SK-N-SH (cell line): Measurements from ENCODE around the gene EXOC6. TPM values are rescaled to one million over a fixed set of nuclear protein-coding genes. Genes with fewer than 3 reads are reported as not detected.

Source experiments
- CTCF ChIA-PET: fragments of 300-600, 350-600 bp; formaldehyde crosslinking; extraction: SDS; loops from one replicate; lab custom pipeline; 2021; lab: Yijun Ruan, JAX
- POLR2A ChIA-PET: fragments of 350-600 bp; sonication (Branson Sonifier 250); formaldehyde crosslinking; extraction: SDS; loops from one replicate; lab custom pipeline; 2020; ENCODE audit warnings: antibody characterized with exemption, inconsistent platforms; lab: Yijun Ruan, JAX
- DNase-seq: peaks from one replicate; pipeline ENCODE4 v3.0.0; 2012
- H2AFZ ChIP-seq: fragments of 200-600 bp; sonication (generic); 2 replicates; pipeline ENCODE4 v1.8.1; 2016; ENCODE audit warnings: antibody characterized with exemption, mild to moderate bottlenecking, low read depth
- H3F3A ChIP-seq: fragments of 200-600 bp; sonication (generic); replicated peaks from 2 replicates; pipeline ENCODE3; 2016; ENCODE audit warnings: antibody characterized with exemption, mild to moderate bottlenecking; ENCODE audit not compliant: insufficient read depth
- H3K27ac ChIP-seq, 2 experiments: fragments of 200-500 bp in 1 of 2; fragments of 200-600 bp in 1 of 2; sonication (Bioruptor generic) in 1 of 2; sonication (generic), shearing (Covaris generic) in 1 of 2; 2 replicates each; pipeline versions ENCODE4 v1.5.1 to v1.6.1; 2014 to 2016; ENCODE audit warnings: low read depth in 2 of 2, inconsistent platforms in 1 of 2, low read length in 1 of 2, mild to moderate bottlenecking in 1 of 2, mixed read lengths in 1 of 2
- H3K27me3 ChIP-seq: fragments of 200-600 bp; sonication (generic), shearing (Covaris generic); 2 replicates; pipeline ENCODE4 v1.6.1; 2016; ENCODE audit warnings: mixed run types; ENCODE audit not compliant: insufficient read depth
- H3K36me3 ChIP-seq, 2 experiments: fragments of 200-500 bp in 1 of 2; fragments of 200-600 bp in 1 of 2; sonication (Bioruptor generic) in 1 of 2; sonication (generic) in 1 of 2; replicated peaks in 1 of 2; 2 replicates each; pipeline versions ENCODE3 to v1.5.1; 2014 to 2016; ENCODE audit warnings: low read length in 1 of 2, mild to moderate bottlenecking in 1 of 2; ENCODE audit not compliant: insufficient read depth in 2 of 2, control insufficient read depth in 1 of 2
- H3K4me1 ChIP-seq, 2 experiments: fragments of 200-500 bp in 1 of 2; fragments of 200-600 bp in 1 of 2; sonication (Bioruptor generic) in 1 of 2; sonication (generic), shearing (Covaris generic) in 1 of 2; 2 replicates each; pipeline versions ENCODE4 v1.5.1 to v1.6.1; 2014 to 2016; ENCODE audit warnings: low read depth in 1 of 2, low read length in 1 of 2, mixed run types in 1 of 2; ENCODE audit not compliant: insufficient read depth in 2 of 2, control insufficient read depth in 1 of 2
- H3K4me2 ChIP-seq: fragments of 200-600 bp; sonication (generic), shearing (Covaris generic); 2 replicates; pipeline ENCODE4 v1.6.1; 2017; ENCODE audit warnings: mixed run types
- H3K4me3 ChIP-seq, 2 experiments: fragments of 200-500 bp in 1 of 2; fragments of 200-600 bp in 1 of 2; sonication (Bioruptor generic) in 1 of 2; sonication (generic), shearing (Covaris generic) in 1 of 2; 2 replicates each; pipeline versions ENCODE4 v1.5.1 to v1.8.1; 2014 to 2016; ENCODE audit warnings: low read depth in 2 of 2, inconsistent platforms in 1 of 2, low read length in 1 of 2, mild to moderate bottlenecking in 1 of 2, mixed read lengths in 1 of 2, moderate library complexity in 1 of 2
- H3K79me2 ChIP-seq: fragments of 200-600 bp; sonication (generic); 2 replicates; pipeline ENCODE4 v1.8.1; 2017; ENCODE audit warnings: mild to moderate bottlenecking; ENCODE audit not compliant: insufficient read depth
- H3K9ac ChIP-seq: fragments of 200-600 bp; sonication (generic); 2 replicates; pipeline ENCODE4 v1.6.1; 2017; ENCODE audit warnings: mixed run types
- H3K9me2 ChIP-seq: fragments of 200-600 bp; sonication (generic); 2 replicates; pipeline ENCODE4 v1.6.1; 2017; ENCODE audit warnings: mixed run types
- H3K9me3 ChIP-seq: fragments of 200-600 bp; sonication (generic); 2 replicates; pipeline ENCODE4 v1.6.1; 2017; ENCODE audit warnings: mixed run types, mild to moderate bottlenecking, moderate library complexity
- H4K20me1 ChIP-seq: fragments of 200-600 bp; sonication (generic); 2 replicates; pipeline ENCODE4 v1.6.1; 2017; ENCODE audit warnings: mild to moderate bottlenecking, mixed run types; ENCODE audit not compliant: insufficient read depth
- CHD2 ChIP-seq: fragments of 150-350 bp; IDR thresholded peaks from 2 replicates; pipeline ENCODE4 v1.6.1; 2018; ENCODE audit warnings: low read length; ENCODE audit not compliant: partially characterized antibody
- ELF1 ChIP-seq: IDR thresholded peaks from 2 replicates; pipeline ENCODE4 v1.4.0; 2012
- EP300 ChIP-seq, 2 experiments: IDR thresholded peaks; 2 replicates each; pipeline versions ENCODE4 v1.4.0 to v1.6.1; 2012; ENCODE audit warnings: borderline replicate concordance in 1 of 2, low read depth in 1 of 2, low read length in 1 of 2
- EZH2phosphoT487 ChIP-seq: fragments of 200-600 bp; sonication (generic); IDR thresholded peaks from 2 replicates; pipeline ENCODE4 v1.6.1; 2017; ENCODE audit warnings: low read depth, mixed run types, mild to moderate bottlenecking, antibody characterized with exemption, moderate library complexity, borderline replicate concordance
- FOSL2 ChIP-seq: IDR thresholded peaks from 2 replicates; pipeline ENCODE4 v1.4.0; 2012; ENCODE audit warnings: low read depth, mild to moderate bottlenecking, moderate library complexity, borderline replicate concordance
- FOXJ3 ChIP-seq: sonication (generic); formaldehyde crosslinking; IDR thresholded peaks from 2 replicates; pipeline ENCODE4 v1.5.1; 2020; ENCODE audit warnings: mild to moderate bottlenecking, missing genetic modification reagents
- FOXM1 ChIP-seq: IDR thresholded peaks from 2 replicates; pipeline ENCODE4 v1.4.0; 2012; ENCODE audit warnings: low read depth, mild to moderate bottlenecking
- IRF3 ChIP-seq: fragments of 150-350 bp; IDR thresholded peaks from 2 replicates; pipeline ENCODE4 v1.6.1; 2016; ENCODE audit warnings: mild to moderate bottlenecking, low read depth, low read length
- JUND ChIP-seq: IDR thresholded peaks from 2 replicates; pipeline ENCODE4 v1.4.0; 2012
- MXI1 ChIP-seq: IDR thresholded peaks from 2 replicates; pipeline ENCODE4 v1.6.1; 2012; ENCODE audit warnings: mild to moderate bottlenecking, low read depth, low read length, improper control_type of control experiment
- NFIC ChIP-seq: IDR thresholded peaks from 2 replicates; pipeline ENCODE4 v1.4.0; 2012; ENCODE audit warnings: borderline replicate concordance
- PBX3 ChIP-seq: IDR thresholded peaks from 2 replicates; pipeline ENCODE4; 2012
- RAD21 ChIP-seq: IDR thresholded peaks from 2 replicates; pipeline ENCODE4 v1.6.1; 2012; ENCODE audit warnings: mild to moderate bottlenecking, low read length
- RCOR1 ChIP-seq: fragments of 150-350 bp; IDR thresholded peaks from 2 replicates; pipeline ENCODE4 v1.6.1; 2017; ENCODE audit warnings: antibody characterized with exemption, low read length
- RFX5 ChIP-seq: IDR thresholded peaks from 2 replicates; pipeline ENCODE4 v1.6.1; 2012; ENCODE audit warnings: mild to moderate bottlenecking, improper control_type of control experiment, low read length
- SIN3A ChIP-seq: IDR thresholded peaks from 2 replicates; pipeline ENCODE4 v1.6.1; 2012; ENCODE audit warnings: low read depth, mild to moderate bottlenecking, low read length, moderate library complexity, borderline replicate concordance
- SMC3 ChIP-seq: IDR thresholded peaks from 2 replicates; pipeline ENCODE4 v1.6.1; 2012; ENCODE audit warnings: low read depth, low read length, improper control_type of control experiment
- TAF1 ChIP-seq: IDR thresholded peaks from 2 replicates; pipeline ENCODE4 v1.6.1; 2012; ENCODE audit warnings: low read depth, mild to moderate bottlenecking, low read length, moderate library complexity, borderline replicate concordance
- TCF12 ChIP-seq: IDR thresholded peaks from 2 replicates; pipeline ENCODE4 v1.4.0; 2012
- USF1 ChIP-seq: IDR thresholded peaks from 2 replicates; pipeline ENCODE4 v1.4.0; 2012; ENCODE audit warnings: low read depth, borderline replicate concordance
- YY1 ChIP-seq: IDR thresholded peaks from 2 replicates; pipeline ENCODE4 v1.4.0; 2012; ENCODE audit warnings: low read depth, mild to moderate bottlenecking
- WGBS: methylation state at CpG from one replicate; pipeline ENCODE4 v1.1.6; 2017; ENCODE audit warnings: low lambda C conversion rate; 5-methylcytosine and 5-hydroxymethylcytosine counted together
- polyA plus RNA-seq, 3 experiments: library from polyadenylated mRNA; depleted of rRNA; stranded (reverse); fragments of >200 nt; gene quantifications; 2 replicates each; pipeline ENCODE4 v1.2.3, GENCODE V29; 2012

The EXOC6 gene
- polyA plus RNA-seq, 1 of the 3 experiments (the other 2 are of a cell fraction), result 2.3 TPM

GRCh38 chr10:93097386-93097785 is 249.1 kb downstream of the EXOC6 start:
- Histone ChIP-seq H3K36me3 (no peaks in the 10 kb centered on the region), H3K4me3 (no peak overlapping the region), H3K4me2 (no peak overlapping the region), H3K9me3 (no peaks in the 10 kb centered on the region), H3K27me3 (no peaks in the 10 kb centered on the region), H3F3A (no peaks in the 10 kb centered on the region), H3K27ac (no peak overlapping the region), H3K4me1 (no peaks in the 10 kb centered on the region), H3K9ac (no peak overlapping the region), H4K20me1 (no peaks in the 10 kb centered on the region), H2AFZ (no peak overlapping the region), H3K9me2 (no peaks in the 10 kb centered on the region), H3K79me2 (no peaks in the 10 kb centered on the region)
- CTCF ChIA-PET, result interaction anchor here (0.9 to 1.4 kb wide), 3 partner anchors 18 to 255 kb away, joined by 3 to 6 read pairs (median 5); no protein-coding TSS in a partner anchor
- WGBS, result 82% methylated on average over 9 of the region's 9 CpGs
- no peak for TF ChIP-seq YY1
- no peak for TF ChIP-seq NFIC
- TF ChIP-seq EZH2phosphoT487, result no peak
- TF ChIP-seq PBX3, result no peak
- no peak for TF ChIP-seq FOSL2
- TF ChIP-seq ELF1, result no peak
- no peak for DNase-seq
- POLR2A ChIA-PET, result no interaction called here

GRCh38 chr10:93098816-93099215 is 250.5 kb downstream of the EXOC6 start:
- CTCF ChIA-PET, result interaction anchor here (0.6 kb wide), 1 partner anchor 27 kb away, joined by 3 read pairs; no protein-coding TSS in a partner anchor
- WGBS, result 9% methylated on average over 3 of the region's 3 CpGs
- no peak overlapping the region for H3K9ac ChIP-seq

GRCh38 chr10:93099670-93100069 is 251.3 kb downstream of the EXOC6 start:
- H3K36me3 ChIP-seq, result no peaks in the 10 kb centered on the region
- H4K20me1 ChIP-seq, result no peaks in the 10 kb centered on the region
- H3F3A ChIP-seq, result no peaks in the 10 kb centered on the region
- no peak overlapping the region for H3K4me3 ChIP-seq
- no peaks in the 10 kb centered on the region for H3K27me3 ChIP-seq
- WGBS, result 58% methylated on average over 7 of the region's 7 CpGs
- no peak for DNase-seq
- H3K9me2 ChIP-seq, result no peaks in the 10 kb centered on the region
- no peak overlapping the region for H2AFZ ChIP-seq
- ChIA-PET CTCF (interaction anchor here (1.4 to 2.0 kb wide), 2 partner anchors 16 to 20 kb away, joined by 3 to 4 read pairs; no protein-coding TSS in a partner anchor), POLR2A (no interaction called here)
- no peak overlapping the region for H3K9ac ChIP-seq
- no peak overlapping the region for H3K4me2 ChIP-seq
- H3K9me3 ChIP-seq, result no peaks in the 10 kb centered on the region
- no peaks in the 10 kb centered on the region for H3K79me2 ChIP-seq
- H3K27ac ChIP-seq, result no peak overlapping the region
- no peaks in the 10 kb centered on the region for H3K4me1 ChIP-seq
- TF ChIP-seq TCF12 (no peak), PBX3 (no peak), RAD21 (no peak), RCOR1 (no peak), MXI1 (no peak), FOXM1 (no peak), IRF3 (no peak), FOXJ3 (CRISPR knock-in tag) (no peak), JUND (no peak), TAF1 (no peak), USF1 (no peak), FOSL2 (no peak)

More at GRCh38 chr10:93098816-93099215, 250.5 kb downstream of the EXOC6 start:
- no peaks in the 10 kb centered on the region for H4K20me1 ChIP-seq
- H3K27ac ChIP-seq, result no peak overlapping the region
- no peaks in the 10 kb centered on the region for H3K9me2 ChIP-seq
- H2AFZ ChIP-seq, result no peak overlapping the region
- H3K4me1 ChIP-seq, result no peaks in the 10 kb centered on the region
- H3F3A ChIP-seq, result no peaks in the 10 kb centered on the region
- no peaks in the 10 kb centered on the region for H3K9me3 ChIP-seq
- H3K27me3 ChIP-seq, result no peaks in the 10 kb centered on the region
- H3K4me2 ChIP-seq, result no peak overlapping the region
- no peaks in the 10 kb centered on the region for H3K79me2 ChIP-seq
- POLR2A ChIA-PET, result no interaction called here
- no peaks in the 10 kb centered on the region for H3K36me3 ChIP-seq
- no peak for TF ChIP-seq EZH2phosphoT487
- TF ChIP-seq FOSL2, result no peak
- no peak for TF ChIP-seq RAD21
- no peak for TF ChIP-seq EP300 (IDR thresholded peaks at IDR 0.05; ENCODE audit: borderline replicate concordance in 1 of 2, low read depth in 1 of 2, low read length in 1 of 2)
- TF ChIP-seq RFX5, result no peak
- no peak for TF ChIP-seq YY1
- no peak for TF ChIP-seq NFIC
- TF ChIP-seq SMC3, result no peak
- TF ChIP-seq CHD2, result no peak
- TF ChIP-seq SIN3A, result no peak
- H3K4me3 ChIP-seq, result no peak overlapping the region
- DNase-seq, result no peak
